ENCODE data around the gene LIM2. TPM values are rescaled to one million over a fixed set of nuclear protein-coding genes. Genes with fewer than 3 reads are reported as not detected.

The LIM2 gene
- total RNA-seq, 1 donor from 2014 or later, result not detected

DNA sequence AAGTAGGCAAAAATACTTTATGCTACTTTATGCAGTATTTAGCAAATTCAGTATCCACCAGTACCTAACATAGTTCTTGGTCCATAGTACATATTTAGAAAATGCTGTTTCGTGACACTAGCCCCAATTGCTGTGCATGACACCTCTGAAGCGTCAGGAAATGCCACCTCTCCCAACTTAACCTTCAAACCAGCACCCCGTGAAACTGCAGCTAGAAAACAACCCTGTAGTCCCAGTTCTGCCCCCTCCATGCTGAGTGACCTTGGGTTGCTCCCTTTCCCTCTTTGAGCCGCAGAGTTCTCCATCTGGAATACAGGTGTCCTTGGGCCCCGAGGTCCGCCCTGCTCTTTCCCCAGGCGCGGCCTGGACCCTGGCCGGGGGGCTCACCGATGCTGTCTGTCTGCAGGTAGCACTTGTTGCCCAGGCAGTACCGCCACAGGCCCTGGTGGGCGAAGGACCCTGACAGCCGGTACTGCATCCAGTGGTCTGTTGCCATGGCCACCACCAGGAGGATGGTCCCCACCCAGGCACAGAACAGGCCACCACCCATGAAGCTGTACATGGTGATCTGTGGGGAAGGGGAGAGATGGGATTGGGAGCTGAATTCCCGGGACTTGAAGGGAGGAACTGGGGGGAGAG lies 773 bp downstream of the LIM2 start:
- intact Hi-C loops (cut with DNase I), result no loop called here
- Histone ChIP-seq H3K36me3 (no peaks in the 10 kb centered on the region), H3K27ac (no peak overlapping the region), H3K9me3 (no peaks in the 10 kb centered on the region), H3K4me1 (no peaks in the 10 kb centered on the region), H3K4me3 (no peak overlapping the region), H3K27me3 (no peaks in the 10 kb centered on the region)
- TF ChIP-seq POLR2AphosphoS5 (IDR thresholded peaks at IDR 0.05; ENCODE audit: insufficient read depth in 1 of 2, low read depth in 1 of 2) (no peak), POLR2A (IDR thresholded peaks at IDR 0.05) (no peak)
- TF ChIP-seq, protein P1, sequence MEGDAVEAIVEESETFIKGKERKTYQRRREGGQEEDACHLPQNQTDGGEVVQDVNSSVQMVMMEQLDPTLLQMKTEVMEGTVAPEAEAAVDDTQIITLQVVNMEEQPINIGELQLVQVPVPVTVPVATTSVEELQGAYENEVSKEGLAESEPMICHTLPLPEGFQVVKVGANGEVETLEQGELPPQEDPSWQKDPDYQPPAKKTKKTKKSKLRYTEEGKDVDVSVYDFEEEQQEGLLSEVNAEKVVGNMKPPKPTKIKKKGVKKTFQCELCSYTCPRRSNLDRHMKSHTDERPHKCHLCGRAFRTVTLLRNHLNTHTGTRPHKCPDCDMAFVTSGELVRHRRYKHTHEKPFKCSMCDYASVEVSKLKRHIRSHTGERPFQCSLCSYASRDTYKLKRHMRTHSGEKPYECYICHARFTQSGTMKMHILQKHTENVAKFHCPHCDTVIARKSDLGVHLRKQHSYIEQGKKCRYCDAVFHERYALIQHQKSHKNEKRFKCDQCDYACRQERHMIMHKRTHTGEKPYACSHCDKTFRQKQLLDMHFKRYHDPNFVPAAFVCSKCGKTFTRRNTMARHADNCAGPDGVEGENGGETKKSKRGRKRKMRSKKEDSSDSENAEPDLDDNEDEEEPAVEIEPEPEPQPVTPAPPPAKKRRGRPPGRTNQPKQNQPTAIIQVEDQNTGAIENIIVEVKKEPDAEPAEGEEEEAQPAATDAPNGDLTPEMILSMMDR (IDR thresholded peaks at IDR 0.05), result no peak
- no peak for DNase-seq (ENCODE audit: extremely low spot score in 2 of 2)

DNA sequence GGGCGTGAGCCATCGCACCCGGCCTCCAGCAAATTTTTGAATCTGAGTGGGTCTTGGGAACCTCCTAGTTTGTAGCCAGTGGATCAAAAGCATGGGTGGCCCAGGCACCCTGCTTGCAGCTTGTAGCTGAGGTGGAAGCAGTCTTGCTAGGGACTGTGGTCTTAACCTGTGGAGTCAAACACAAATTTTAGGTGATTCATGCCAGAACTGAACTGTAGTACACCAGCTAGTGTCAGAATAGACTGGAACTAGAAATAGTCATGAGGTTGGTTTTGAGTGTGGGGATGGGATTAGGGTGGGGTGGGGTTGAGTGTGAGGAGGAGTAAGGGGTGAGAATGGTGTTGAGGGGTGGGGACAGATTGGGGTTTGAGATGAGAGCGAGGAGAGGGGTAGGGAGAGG lies 5.8 kb downstream of the LIM2 start:
- Histone ChIP-seq H3K4me3 (no peak overlapping the region), H3K36me3 (no peaks in the 10 kb centered on the region), H3K27ac (no peak overlapping the region), H3K27me3 (no peaks in the 10 kb centered on the region), H3K9me3 (no peaks in the 10 kb centered on the region), H3K4me1 (no peaks in the 10 kb centered on the region)
- intact Hi-C loops (cut with DNase I), result no loop called here
- no peak for DNase-seq (ENCODE audit: extremely low spot score in 2 of 2)
- TF ChIP-seq POLR2A (IDR thresholded peaks at IDR 0.05) (no peak), POLR2AphosphoS5 (IDR thresholded peaks at IDR 0.05; ENCODE audit: insufficient read depth in 1 of 2, low read depth in 1 of 2) (no peak)
- TF ChIP-seq, protein P1 (IDR thresholded peaks at IDR 0.05), result no peak

DNA sequence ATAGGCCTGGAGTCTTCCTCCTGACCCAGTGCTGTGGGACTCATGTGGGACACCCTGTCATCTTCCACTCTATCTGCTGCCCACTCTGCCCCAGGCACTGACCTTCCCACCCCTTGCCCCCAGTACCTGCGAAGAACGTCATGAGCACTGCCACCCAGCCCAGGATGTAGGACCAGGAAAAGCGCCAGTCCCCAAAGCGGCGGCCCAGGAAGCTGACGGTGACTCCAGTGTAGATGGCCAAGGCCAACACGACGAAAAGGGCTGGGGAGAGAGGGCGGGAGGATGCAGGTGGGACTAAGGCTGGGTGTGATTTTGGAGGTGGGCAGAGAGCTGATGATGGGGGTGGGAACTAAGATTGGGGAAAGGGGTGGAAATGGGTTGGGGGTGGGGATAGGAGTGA lies 7.4 kb downstream of the LIM2 start:
- intact Hi-C loops (cut with DNase I), result no loop called here
- no peaks in the 10 kb centered on the region for H3K36me3 ChIP-seq
- H3K4me1 ChIP-seq, result no peaks in the 10 kb centered on the region
- H3K27ac ChIP-seq, result no peak overlapping the region
- no peak for DNase-seq (ENCODE audit: extremely low spot score in 2 of 2)
- H3K4me3 ChIP-seq, result no peak overlapping the region
- TF ChIP-seq, protein P1 (IDR thresholded peaks at IDR 0.05), result no peak
- TF ChIP-seq POLR2AphosphoS5 (IDR thresholded peaks at IDR 0.05; ENCODE audit: insufficient read depth in 1 of 2, low read depth in 1 of 2), result no peak
- TF ChIP-seq POLR2A (IDR thresholded peaks at IDR 0.05), result no peak
- no peaks in the 10 kb centered on the region for H3K9me3 ChIP-seq
- no peaks in the 10 kb centered on the region for H3K27me3 ChIP-seq

DNA sequence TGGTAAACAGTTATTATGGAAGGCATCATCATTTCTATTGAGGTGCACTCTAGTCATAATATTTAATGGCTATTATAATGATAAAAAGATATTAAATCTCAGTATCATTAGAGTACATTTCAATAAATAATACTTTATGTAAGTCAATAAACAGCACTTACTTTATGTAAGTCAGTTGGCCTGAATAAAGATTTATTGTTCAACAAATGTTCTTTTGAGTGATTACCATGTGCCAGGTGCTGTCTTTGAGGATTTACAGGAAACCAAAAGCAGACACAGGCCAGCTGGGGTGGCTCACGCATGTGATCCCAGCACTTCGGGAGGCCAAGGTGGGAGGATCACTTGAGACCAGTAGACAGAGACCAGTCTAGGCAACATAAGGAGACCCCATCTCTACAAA lies 10.4 kb downstream of the LIM2 start:
- DNase-seq (ENCODE audit: extremely low spot score in 2 of 2), result no peak

More for the DNA sequence above, 10.4 kb downstream of the LIM2 start:
- intact Hi-C loops (cut with DNase I), result no loop called here
- Histone ChIP-seq H3K27me3 (no peaks in the 10 kb centered on the region), H3K27ac (no peak overlapping the region), H3K9me3 (no peaks in the 10 kb centered on the region), H3K36me3 (no peaks in the 10 kb centered on the region), H3K4me3 (no peak overlapping the region), H3K4me1 (no peaks in the 10 kb centered on the region)
- TF ChIP-seq, protein P1 (IDR thresholded peaks at IDR 0.05), result no peak

All from vagina (tissue), 2 donors.